HEK293T (cell line): ENCODE data around the gene MTX1.

Experiments
- CTCF ChIA-PET: fragments of 350-600 bp; formaldehyde crosslinking; extraction: SDS; loops from one replicate; lab custom pipeline; 2021; ENCODE audit warnings: antibody characterized with exemption, inconsistent platforms; lab: Yijun Ruan, JAX
- POLR2A ChIA-PET: fragments of 350-600 bp; formaldehyde crosslinking; extraction: SDS; loops from one replicate; lab custom pipeline; 2020; ENCODE audit warnings: antibody characterized with exemption, inconsistent platforms; lab: Yijun Ruan, JAX
- DNase-seq: peaks from one replicate; pipeline ENCODE4 v3.0.0; 2012; ENCODE audit warnings: mixed read lengths; ENCODE audit errors: extremely low spot score
- ARNT ChIP-seq: fragments of 450-650 bp; IDR thresholded peaks from 2 replicates; pipeline ENCODE4 v1.6.1; 2017; ENCODE audit warnings: mild to moderate bottlenecking
- BHLHE40 ChIP-seq: fragments of 450-650 bp; IDR thresholded peaks from 2 replicates; pipeline ENCODE4 v1.6.1; 2016; ENCODE audit warnings: mild to moderate bottlenecking, moderate library complexity, borderline replicate concordance
- CTBP1 ChIP-seq: fragments of 450-650 bp; IDR thresholded peaks from 2 replicates; pipeline ENCODE4 v1.6.1; 2016; ENCODE audit warnings: borderline replicate concordance
- ELF4 ChIP-seq: fragments of 450-650 bp; IDR thresholded peaks from 2 replicates; pipeline ENCODE4 v1.6.1; 2017; ENCODE audit warnings: antibody characterized with exemption
- FOXA1 ChIP-seq: fragments of 450-650 bp; IDR thresholded peaks from 2 replicates; pipeline ENCODE4 v1.6.1; 2016; ENCODE audit warnings: mild to moderate bottlenecking
- FOXK2 ChIP-seq: fragments of 450-650 bp; IDR thresholded peaks from 2 replicates; pipeline ENCODE4 v1.6.1; 2016; ENCODE audit warnings: mild to moderate bottlenecking
- FOXM1 ChIP-seq: fragments of 450-650 bp; IDR thresholded peaks from 2 replicates; pipeline ENCODE4 v1.6.1; 2017; ENCODE audit warnings: mild to moderate bottlenecking, borderline replicate concordance
- HDGF ChIP-seq: fragments of 450-650 bp; IDR thresholded peaks from 2 replicates; pipeline ENCODE4 v1.6.1; 2017; ENCODE audit warnings: antibody characterized with exemption, borderline replicate concordance
- L3MBTL2 ChIP-seq: fragments of 450-650 bp; conservative IDR thresholded peaks from 2 replicates; pipeline ENCODE4 v1.6.1; 2016; ENCODE audit warnings: mild to moderate bottlenecking
- LEF1 ChIP-seq: fragments of 450-650 bp; IDR thresholded peaks from 2 replicates; pipeline ENCODE4 v1.6.1; 2017; ENCODE audit warnings: mild to moderate bottlenecking, borderline replicate concordance
- NFRKB ChIP-seq: fragments of 450-650 bp; IDR thresholded peaks from 2 replicates; pipeline ENCODE4 v1.6.1; 2016; ENCODE audit warnings: mild to moderate bottlenecking, moderate library complexity
- SP1 ChIP-seq: fragments of 450-650 bp; IDR thresholded peaks from 2 replicates; pipeline ENCODE4 v1.6.1; 2017
- SUZ12 ChIP-seq: fragments of 450-650 bp; IDR thresholded peaks from 2 replicates; pipeline ENCODE4 v1.6.1; 2016; ENCODE audit warnings: mild to moderate bottlenecking
- TARDBP ChIP-seq: fragments of 450-650 bp; IDR thresholded peaks from 2 replicates; pipeline ENCODE4 v1.6.1; 2016
- ZNF384 ChIP-seq: fragments of 450-650 bp; IDR thresholded peaks from 2 replicates; pipeline ENCODE4 v1.6.1; 2016
- TF ChIP-seq, protein P1 (sequence below): fragments of 450-650 bp; IDR thresholded peaks from 2 replicates; pipeline ENCODE4 v1.6.1; 2016

MTX1 gene

DNA sequence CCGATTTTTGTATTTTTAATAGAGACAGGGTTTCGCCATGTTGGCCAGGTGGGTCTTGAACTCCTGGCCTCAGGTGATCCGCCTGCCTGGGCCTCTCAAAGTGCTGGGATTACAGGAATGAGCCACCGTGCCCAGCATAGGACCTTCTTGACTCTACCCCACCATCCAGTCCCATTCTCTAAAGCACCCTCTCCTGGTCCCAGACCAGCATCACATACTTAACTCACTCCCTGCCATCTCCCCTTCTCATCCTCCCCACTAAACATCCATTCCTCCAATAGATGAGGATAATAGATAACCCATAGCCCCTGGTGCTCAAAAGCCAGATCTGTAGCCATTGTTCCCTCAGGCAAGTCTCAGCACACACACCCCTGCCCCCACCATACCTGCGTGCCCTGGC lies 44.7 kb downstream of the MTX1 start:
- CTCF ChIA-PET = interaction anchor here (0.7 to 4.2 kb wide), 2 partner anchors 70 to 162 kb away, joined by 3 to 62 read pairs; partner anchors contain the start of gene RUSC1
- POLR2A ChIA-PET = interaction anchor here (2.0 to 2.5 kb wide), 2 partner anchors 10 to 70 kb away, joined by 6 to 8 read pairs; no protein-coding TSS in a partner anchor
- TF ChIP-seq TARDBP (no peak), FOXA1 (no peak), ZNF384 (no peak), LEF1 (no peak)
- no peak for DNase-seq

DNA sequence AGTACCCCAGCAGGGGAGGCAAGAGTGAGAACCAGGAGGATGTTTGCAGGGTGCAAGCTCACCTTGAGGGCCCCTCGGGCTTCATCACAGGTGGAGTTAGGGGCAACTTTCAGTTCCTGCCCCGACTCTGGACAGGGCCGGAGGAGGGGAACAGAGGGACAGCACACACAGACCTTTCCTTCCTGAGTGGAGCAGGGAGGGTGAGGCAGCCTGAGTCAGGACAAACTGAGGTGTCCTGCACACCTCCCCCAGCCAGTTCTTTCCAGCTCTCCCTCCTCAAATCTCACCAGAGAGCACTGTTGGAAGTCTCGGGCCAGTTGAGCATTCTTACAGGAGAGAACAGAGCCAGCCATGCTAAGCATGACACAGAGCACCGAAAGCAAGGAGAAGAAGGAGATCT lies 45.3 kb downstream of the MTX1 start:
- no peak for DNase-seq
- ChIA-PET POLR2A (no interaction called here), CTCF (interaction anchor here (0.7 kb wide), 1 partner anchor 162 kb away, joined by 3 read pairs; no protein-coding TSS in a partner anchor)
- TF ChIP-seq L3MBTL2 (no peak), SUZ12 (no peak), NFRKB (no peak), FOXK2 (no peak), CTBP1 (no peak), FOXM1 (no peak), LEF1 (no peak), TARDBP (no peak), FOXA1 (no peak), ELF4 (no peak), BHLHE40 (no peak), ARNT (no peak)
- TF ChIP-seq, protein P1, sequence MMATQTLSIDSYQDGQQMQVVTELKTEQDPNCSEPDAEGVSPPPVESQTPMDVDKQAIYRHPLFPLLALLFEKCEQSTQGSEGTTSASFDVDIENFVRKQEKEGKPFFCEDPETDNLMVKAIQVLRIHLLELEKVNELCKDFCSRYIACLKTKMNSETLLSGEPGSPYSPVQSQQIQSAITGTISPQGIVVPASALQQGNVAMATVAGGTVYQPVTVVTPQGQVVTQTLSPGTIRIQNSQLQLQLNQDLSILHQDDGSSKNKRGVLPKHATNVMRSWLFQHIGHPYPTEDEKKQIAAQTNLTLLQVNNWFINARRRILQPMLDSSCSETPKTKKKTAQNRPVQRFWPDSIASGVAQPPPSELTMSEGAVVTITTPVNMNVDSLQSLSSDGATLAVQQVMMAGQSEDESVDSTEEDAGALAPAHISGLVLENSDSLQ = no peak

DNA sequence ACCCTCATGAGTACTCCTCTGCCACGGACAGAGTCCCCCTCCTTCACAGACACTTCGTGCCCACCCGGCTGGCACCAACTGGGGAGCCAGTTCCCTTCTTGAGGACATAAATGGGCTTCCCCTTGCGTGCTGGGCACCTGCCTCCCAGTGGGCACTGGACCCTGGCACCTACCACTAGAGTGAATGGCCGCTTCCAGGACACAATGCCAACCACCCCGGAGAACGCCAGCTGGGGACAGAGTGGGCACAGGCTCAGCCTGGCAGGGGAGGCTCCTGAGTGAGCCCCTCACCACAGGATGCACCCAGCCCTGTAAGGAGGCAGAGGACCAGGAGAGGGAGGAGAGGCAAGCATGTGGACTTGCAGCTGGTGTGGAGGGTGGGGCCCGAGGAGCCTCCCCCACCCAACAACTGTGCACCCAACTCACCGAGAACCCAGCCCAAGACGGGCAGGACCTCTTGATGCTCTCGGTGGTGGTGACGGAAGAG lies 45.8 kb downstream of the MTX1 start:
- TF ChIP-seq, protein P1 = no peak
- TF ChIP-seq HDGF = no peak
- no peak for TF ChIP-seq FOXM1
- no peak for TF ChIP-seq SP1
- no peak for TF ChIP-seq FOXA1
- TF ChIP-seq FOXK2 = no peak
- no peak for TF ChIP-seq L3MBTL2
- no peak for TF ChIP-seq SUZ12
- no peak for TF ChIP-seq CTBP1
- TF ChIP-seq ARNT = no peak
- no peak for TF ChIP-seq TARDBP
- TF ChIP-seq ELF4 = no peak
- no peak for TF ChIP-seq NFRKB
- no peak for TF ChIP-seq ZNF384
- ChIA-PET CTCF (interaction anchor here (0.6 kb wide), 1 partner anchor 71 kb away, joined by 3 read pairs; no protein-coding TSS in a partner anchor), POLR2A (interaction anchor here (2.4 to 4.1 kb wide), 3 partner anchors 9 to 19 kb away, joined by 14 to 35 read pairs (median 25); partner anchors contain the start of gene CLK2)
- no peak for DNase-seq

DNA sequence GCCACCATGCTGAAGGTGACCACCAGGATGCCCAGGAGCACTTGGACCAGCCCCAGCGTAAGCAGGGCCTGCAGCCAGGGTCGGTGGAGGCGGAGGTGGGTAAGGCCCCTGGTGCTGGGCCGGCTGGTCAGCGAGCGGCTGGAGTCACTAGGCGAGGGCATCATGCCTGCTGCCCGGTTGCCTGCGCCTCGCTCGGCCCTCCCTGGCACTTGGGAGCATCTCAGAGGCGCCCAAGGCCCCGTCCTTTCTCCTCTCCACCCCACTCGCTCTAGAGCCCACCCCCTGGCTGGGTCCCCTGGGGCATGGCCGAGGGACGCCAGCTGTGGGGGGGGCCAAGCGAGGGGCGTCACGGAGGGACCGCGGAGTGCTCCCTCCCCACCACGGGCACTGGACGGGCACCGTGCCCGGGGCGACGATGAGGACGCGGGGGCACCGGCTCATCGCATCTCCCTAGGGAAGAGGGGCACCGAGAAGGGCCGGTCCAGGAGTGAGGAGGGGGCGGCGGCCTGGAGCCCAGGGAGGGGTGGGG lies 46.3 kb downstream of the MTX1 start:
- ChIA-PET POLR2A (interaction anchor here (1.0 to 4.1 kb wide), 7 partner anchors 10 to 69 kb away, joined by 3 to 35 read pairs (median 14); partner anchors contain the start of genes CLK2 and FDPS), CTCF (interaction anchor here (0.6 kb wide), 2 partner anchors 15 to 70 kb away, joined by 3 to 6 read pairs; no protein-coding TSS in a partner anchor)
- TF ChIP-seq NFRKB (no peak), FOXM1 (no peak), ARNT (no peak), BHLHE40 (no peak), CTBP1 (no peak), ZNF384 (no peak), SUZ12 (no peak)
- no peak for DNase-seq

DNA sequence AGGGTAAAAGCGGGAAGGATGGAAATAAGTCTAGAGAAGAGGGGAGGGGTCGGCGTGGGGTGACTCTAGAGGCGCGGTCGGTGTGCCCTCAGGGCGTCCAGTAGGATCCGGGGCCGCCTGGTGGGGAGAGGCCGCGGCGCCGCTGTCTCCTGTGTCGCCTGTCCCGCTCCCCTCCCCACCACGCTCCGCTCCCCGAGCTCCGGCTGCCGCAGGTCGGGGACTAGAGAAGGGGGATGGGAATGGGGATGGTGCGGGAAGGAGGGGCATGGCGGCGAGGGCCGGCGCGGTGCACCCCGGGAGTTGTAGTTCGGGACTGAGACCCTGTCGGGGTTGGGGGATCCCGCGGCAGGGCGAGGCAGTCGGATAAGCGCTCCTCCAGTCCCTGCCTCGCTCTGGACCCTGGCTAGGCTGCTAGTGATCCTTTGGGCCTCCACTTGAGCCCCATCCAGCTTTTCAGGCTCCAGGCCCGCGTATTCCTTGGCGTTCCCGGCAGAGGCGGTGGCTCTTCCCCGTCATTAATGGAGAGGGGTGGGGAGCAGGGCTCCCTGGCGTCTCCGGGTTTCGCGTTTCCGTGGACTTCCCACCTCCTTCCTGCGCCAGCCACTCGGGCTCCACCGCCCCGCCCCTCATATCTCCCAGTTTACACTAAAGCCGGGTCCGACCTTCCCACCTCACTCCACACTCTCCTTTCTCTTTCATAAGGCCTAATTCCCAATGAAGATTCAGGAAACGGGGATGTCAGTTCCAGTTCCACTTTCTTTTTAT lies 46.9 kb downstream of the MTX1 start, which contains the start of gene ENTREP3:
TSS of gene ENTREP3 (minus strand) at position 241 of the 765 bp plus-strand sequence. CDS start 606 bp downstream, outside the sequence.
- TF ChIP-seq ELF4 (no peak), ARNT (no peak), NFRKB (no peak), FOXA1 (no peak), SUZ12 (no peak), HDGF (no peak; the same call in 1 of the 2 replicates)
- TF ChIP-seq, protein P1 = no peak
- ChIA-PET POLR2A (interaction anchor here (1.0 to 4.1 kb wide), 7 partner anchors 11 to 68 kb away, joined by 3 to 35 read pairs (median 14); partner anchors contain the start of genes CLK2 and FDPS), CTCF (interaction anchor here (0.6 kb wide), 1 partner anchor 15 kb away, joined by 6 read pairs; no protein-coding TSS in a partner anchor)
- peak; percentile 92 for DNase-seq
